ENCODE measurements around the gene UMAD1.

UMAD1 gene

DNA sequence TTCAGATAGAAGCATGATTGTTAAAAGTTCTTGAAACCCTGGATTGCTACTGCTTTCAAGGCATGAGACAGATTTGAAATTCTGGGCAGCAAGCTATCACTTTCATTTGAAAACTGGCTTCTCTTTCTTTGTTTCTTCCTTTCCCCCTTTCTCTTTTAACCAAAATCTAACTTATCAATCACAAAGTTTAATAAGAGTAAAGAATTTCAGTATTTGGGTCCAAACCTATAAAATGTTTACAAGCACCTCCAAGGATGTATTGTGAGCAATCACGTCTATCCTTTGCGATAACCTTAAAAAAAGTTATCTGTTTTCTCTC, 99.4 kb downstream of the UMAD1 start:
- no peak for TF ChIP-seq GATA2 (IDR thresholded peaks at IDR 0.05; ENCODE audit: low read depth, low read length)

GRCh38 chr7:7742223-7742622, 101.7 kb downstream of the UMAD1 start:
- no peak for TF ChIP-seq GATA3 (IDR thresholded peaks at IDR 0.05; ENCODE audit: low read depth, low read length)
- no peak for TF ChIP-seq GATA2 (IDR thresholded peaks at IDR 0.05; ENCODE audit: low read depth, low read length)

DNA sequence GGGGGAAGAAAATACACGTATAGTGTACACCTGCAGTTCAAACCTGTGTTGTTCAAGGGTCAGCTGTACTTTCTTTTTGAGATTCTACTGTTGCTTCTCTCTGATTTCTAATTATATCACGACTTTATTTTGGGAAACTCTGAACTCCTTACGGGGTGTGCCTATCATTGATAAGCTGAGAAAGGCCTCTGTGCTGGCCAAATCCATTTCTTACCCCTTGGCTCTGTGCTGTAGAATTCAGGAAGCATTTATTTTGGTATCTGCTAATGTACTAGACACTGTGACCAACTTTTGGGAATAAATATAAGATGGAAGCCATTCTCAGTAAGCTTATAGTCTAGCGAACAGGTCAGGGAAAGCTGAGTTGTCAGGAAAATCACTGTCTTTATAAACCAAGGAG, 104.7 kb downstream of the UMAD1 start:
- TF ChIP-seq GATA3 (IDR thresholded peaks at IDR 0.05; ENCODE audit: low read depth, low read length) (no peak), GATA2 (IDR thresholded peaks at IDR 0.05; ENCODE audit: low read depth, low read length) (no peak)

DNA sequence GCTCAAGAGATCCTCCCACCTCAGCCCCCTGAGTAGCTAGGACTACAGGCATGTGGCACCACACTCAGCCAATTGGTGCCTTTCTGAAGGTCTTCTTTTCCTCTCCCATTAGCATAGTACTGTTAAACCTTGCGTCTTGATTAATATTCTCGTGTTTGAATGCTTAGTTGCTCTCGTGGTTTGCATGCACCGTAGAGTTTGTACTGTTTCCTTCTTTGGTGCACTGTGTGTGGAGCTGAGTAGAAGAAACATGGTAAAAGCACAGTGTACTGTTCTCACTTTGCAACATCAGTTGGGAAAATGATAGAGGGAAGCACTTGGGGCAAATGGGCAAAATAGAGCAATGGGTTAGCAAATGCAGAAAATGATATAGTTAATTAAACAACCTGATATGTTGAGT, 105.4 kb downstream of the UMAD1 start:
- no peak for TF ChIP-seq GATA3 (IDR thresholded peaks at IDR 0.05; ENCODE audit: low read depth, low read length)
- TF ChIP-seq GATA2 (IDR thresholded peaks at IDR 0.05; ENCODE audit: low read depth, low read length), result no peak

- TF ChIP-seq GATA3 (IDR thresholded peaks at IDR 0.05; ENCODE audit: low read depth, low read length) (no peak), GATA2 (IDR thresholded peaks at IDR 0.05; ENCODE audit: low read depth, low read length) (no peak)
Observed at GRCh38 chr7:7746458-7746857, 105.9 kb downstream of the UMAD1 start.

- TF ChIP-seq GATA2 (IDR thresholded peaks at IDR 0.05; ENCODE audit: low read depth, low read length), result no peak
- no peak for TF ChIP-seq GATA3 (IDR thresholded peaks at IDR 0.05; ENCODE audit: low read depth, low read length)
Observed at GRCh38 chr7:7750571-7751242, 110.2 kb downstream of the UMAD1 start.

DNA sequence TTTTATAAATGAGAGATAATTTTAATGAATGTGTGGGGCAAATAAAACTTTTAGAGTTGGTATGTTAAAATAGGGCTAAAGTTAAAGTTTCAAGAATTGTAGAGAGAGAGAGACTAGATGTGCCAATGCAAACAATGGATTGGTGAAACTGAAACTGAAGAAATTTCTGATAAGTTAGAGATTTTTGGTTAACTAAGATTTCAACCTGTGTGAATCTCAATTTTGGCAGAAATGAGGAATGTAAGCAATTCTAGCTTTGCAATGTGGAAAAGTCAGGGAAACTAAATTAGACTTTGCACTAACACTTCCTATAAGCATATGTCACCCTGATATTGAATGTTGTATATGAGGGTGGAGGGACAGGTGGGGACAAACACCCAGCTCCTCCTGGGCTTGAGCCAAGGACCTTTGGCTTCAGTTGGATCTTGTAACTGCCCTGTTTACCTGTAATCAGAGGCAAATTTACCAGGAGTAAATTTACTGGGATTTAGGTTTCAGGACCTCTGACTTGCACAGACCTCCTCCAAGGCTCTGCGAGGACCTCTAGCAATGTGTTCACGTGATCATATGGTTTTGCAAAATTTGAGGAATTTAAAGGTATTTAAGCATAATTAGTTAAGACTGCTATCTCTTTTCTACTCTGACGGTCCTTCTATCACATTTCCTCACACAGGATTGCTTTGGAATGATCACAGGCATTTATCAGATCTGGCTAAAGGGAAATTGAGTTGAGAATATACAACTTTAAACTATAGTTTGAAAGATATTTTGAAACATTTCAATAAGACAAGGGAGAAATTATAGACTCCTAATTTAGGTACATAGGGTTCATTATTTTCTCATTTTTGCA, 110.9 kb downstream of the UMAD1 start:
- TF ChIP-seq GATA3 (IDR thresholded peaks at IDR 0.05; ENCODE audit: low read depth, low read length) (no peak), GATA2 (IDR thresholded peaks at IDR 0.05; ENCODE audit: low read depth, low read length) (no peak)

DNA sequence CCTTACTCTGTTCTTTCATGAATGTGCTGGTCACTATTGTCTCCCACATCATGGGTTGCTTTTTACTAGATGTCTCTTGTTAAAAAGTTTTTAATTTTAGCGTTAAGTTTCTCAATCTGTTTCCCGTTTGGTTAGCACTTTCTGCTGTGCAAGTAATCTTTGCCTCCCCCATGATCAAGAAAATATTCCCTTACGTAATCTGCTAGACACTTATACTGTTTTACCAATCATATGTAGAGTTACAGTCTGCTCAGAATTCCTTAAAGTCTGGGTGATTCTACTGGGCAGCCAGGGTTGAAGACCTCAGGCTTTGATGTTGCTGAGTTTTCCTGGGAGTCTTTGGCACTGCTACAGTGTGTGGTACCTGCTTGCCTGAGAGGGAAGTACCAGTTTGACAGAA, 116.0 kb downstream of the UMAD1 start:
- TF ChIP-seq GATA2 (IDR thresholded peaks at IDR 0.05; ENCODE audit: low read depth, low read length), result no peak
- no peak for TF ChIP-seq GATA3 (IDR thresholded peaks at IDR 0.05; ENCODE audit: low read depth, low read length)

GRCh38 chr7:7757576-7757975, 117.0 kb downstream of the UMAD1 start:
- TF ChIP-seq GATA2 (IDR thresholded peaks at IDR 0.05; ENCODE audit: low read depth, low read length) (no peak), GATA3 (IDR thresholded peaks at IDR 0.05; ENCODE audit: low read depth, low read length) (no peak)

DNA sequence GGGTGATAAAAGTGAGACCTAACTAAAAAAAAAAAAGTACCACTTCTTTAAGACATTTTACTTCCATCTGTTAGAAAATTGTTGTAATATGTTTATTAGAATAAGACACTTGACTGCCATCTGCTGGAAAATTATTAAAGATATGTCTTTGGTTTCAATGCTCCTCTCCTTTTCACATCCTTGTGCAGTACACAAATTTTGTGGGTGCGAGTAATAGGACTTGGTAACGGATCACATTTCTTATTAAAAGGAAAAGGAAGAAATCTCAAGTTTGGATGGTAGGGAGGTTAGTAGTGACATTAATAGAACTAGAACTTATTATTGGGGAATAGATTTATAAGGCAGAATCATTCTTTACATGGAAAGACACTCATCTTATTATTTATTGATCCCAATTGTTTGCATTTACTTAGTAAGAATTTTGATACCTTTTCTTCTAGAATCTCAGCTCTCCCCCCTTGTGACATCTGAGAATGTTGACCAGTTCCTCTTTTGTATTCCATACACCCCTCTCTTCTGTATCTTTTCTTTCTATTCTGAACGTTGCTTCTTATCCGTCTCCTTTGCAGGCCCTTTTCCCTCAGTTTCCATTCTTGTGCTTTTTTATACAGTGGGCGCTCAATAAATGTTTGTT, 120.9 kb downstream of the UMAD1 start:
- no peak for TF ChIP-seq GATA2 (IDR thresholded peaks at IDR 0.05; ENCODE audit: low read depth, low read length)
- TF ChIP-seq GATA3 (IDR thresholded peaks at IDR 0.05; ENCODE audit: low read depth, low read length), result no peak

- TF ChIP-seq GATA3 (IDR thresholded peaks at IDR 0.05; ENCODE audit: low read depth, low read length) (no peak), GATA2 (IDR thresholded peaks at IDR 0.05; ENCODE audit: low read depth, low read length) (no peak)
Observed at GRCh38 chr7:7761974-7762779, 121.6 kb downstream of the UMAD1 start.

DNA sequence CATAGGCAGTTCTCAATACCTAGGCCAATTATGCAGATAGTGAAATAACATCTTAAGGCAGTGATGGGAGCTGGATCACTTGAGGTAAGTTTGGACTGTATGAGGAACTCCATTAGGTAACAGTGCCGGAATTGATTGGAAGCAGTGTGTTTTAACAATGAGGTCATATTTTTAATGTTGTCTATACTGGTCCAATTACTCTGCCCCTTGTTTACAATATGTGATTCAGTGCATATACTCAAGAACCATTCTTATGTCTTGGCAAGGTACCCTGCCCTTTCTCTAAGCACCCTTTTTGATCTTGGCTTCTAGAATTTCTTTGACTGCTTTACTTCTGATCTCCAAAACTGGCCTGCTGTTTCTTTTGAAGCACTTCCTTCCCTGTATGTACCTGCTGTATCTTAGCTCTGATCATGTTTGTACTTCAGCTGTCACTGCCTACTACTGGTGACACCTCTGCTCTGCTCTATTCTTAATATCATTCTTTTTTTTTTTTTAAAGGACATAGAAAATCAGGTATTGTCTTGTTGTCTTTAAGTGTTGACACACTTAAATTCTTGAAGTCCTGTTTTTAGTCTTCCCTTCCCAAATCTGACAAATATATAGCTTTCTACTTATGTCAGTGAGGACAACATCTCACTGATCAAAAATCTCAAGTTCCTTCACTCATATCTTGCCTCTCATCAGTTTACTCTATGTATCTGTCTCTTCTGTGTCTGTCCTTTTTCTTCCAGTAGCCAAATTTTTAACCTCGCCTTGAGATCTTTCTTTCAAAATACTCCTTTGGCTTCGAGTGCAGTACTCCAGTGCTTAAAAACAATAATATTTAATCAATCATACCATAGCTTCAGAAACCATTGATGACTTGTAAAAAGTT, 124.2 kb downstream of the UMAD1 start:
- TF ChIP-seq GATA3 (IDR thresholded peaks at IDR 0.05; ENCODE audit: low read depth, low read length) (no peak), GATA2 (IDR thresholded peaks at IDR 0.05; ENCODE audit: low read depth, low read length) (no peak)

DNA sequence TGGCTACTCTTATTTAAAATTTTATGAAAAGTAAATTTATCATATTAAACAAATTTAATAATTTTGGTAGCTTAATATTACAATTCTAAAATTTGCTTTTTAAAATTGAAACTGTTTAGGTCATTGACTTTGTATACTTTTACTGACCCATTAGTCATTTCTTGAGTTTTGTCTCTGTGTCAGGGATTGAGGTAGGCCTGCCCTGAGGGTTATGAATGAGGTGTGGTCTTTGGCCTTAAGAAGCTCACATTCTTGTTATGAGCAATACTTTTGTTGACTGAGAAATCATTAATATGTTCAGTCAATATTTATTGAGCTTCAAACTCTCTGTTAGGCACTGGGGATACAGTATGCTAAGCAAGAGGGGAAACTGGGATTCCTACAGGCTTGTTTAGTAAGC, 124.9 kb downstream of the UMAD1 start:
- TF ChIP-seq GATA3 (IDR thresholded peaks at IDR 0.05; ENCODE audit: low read depth, low read length), result no peak
- TF ChIP-seq GATA2 (IDR thresholded peaks at IDR 0.05; ENCODE audit: low read depth, low read length), result no peak

Data from SH-SY5Y (cell line).